ENCODE results near the gene VPS26C.

DNA sequence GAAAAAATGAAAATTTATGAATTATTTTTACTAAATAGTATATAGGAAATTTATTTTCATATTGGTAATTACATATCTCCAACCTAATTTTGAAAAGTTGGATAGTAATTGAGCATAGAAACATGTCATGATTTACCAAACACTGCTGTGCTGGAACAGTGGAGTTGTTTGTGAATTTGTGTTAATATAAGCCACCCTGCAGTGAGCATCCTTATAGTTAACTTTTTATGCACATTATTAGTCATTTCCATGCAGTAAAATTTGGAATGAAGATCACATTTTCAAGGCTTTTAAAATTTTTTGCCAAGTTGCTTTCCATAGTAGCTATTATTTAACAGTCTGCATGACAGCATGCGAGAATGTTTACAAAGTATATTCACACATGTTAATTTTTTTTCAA lies 78.3 kb downstream of the VPS26C start:
- TF ChIP-seq POLR2A (IDR thresholded peaks at IDR 0.05; ENCODE audit: low read depth, low read length) = no peak
- TF ChIP-seq TAF1 (IDR thresholded peaks at IDR 0.05; ENCODE audit: borderline replicate concordance, low read depth, low read length) = no peak

All from GM12892 (cell line).